GM19324 (cell line): ENCODE data around the gene NUAK1.

Source experiments
- ATAC-seq: cut with Tn5 transposase; IDR thresholded peaks from one replicate; pipeline ENCODE4 v1.9.1; 2021; ENCODE audit warnings: mild to moderate bottlenecking, moderate library complexity; ENCODE audit not compliant: unreplicated experiment, low FRiP score

The NUAK1 gene

DNA sequence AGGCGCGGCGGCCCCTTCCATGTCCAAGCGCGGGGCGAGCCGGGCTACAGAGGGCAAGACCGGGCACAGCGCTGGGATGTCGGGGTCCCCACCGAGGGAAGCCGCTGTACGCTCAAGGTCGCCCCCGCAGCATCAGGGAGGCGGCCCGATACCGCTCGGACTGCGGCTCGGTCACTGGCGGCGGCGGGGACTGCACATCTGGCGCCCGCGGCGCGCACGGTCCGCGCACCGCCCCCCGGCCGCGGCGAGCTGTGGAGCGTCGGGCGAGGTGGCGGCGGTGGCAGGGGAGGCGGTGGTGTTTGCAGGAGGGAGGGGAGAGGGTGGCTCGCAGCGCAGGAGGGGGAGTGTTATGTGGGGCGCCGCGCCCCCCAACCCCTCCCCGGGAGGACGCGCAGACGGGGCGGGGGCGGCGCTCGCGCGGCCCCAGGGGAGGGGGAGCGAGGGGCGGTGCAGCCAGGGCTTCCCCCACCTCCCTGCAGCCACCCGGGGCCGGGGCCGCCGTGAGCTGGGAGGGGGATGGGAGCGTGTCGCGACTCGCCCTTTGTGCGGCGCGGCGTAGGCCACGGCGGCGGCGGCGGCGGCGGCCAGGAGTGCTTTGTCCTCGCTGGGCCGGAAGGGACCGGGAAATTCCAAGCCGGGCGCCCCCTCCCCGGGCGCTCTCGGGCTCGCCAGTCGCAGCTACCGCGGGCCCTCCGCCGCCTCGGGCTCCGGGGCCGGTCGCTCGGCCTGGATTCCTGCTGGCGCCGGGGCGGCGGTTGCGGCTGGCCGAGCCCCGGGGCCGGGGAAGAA is at the start of gene NUAK1:
NUAK1 (minus strand) TSS at position 322 of the 789 bp plus-strand sequence; CDS start at position 21, 301 bp downstream.
- ATAC-seq: no peak

DNA sequence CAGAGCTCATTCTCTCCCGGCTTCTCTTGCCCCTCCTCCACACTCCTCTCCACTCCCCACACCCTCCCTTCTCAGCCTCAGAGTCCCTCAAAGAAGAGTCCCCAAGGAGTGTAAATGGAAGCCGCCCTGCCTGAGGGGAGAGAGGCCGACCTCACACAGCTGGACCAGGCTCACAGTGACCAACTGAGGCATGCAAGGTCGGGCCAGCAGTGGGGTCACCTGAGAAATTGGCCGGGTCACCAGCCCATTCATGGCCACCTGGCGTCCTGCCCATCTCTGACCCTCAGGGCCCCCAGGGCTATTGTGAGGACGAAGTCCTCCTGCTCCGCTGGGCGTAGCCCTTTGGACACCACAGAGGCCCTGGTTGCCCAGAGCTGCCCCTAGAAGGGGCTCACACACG is 49.5 kb upstream of the NUAK1 start:
- ATAC-seq: no peak

DNA sequence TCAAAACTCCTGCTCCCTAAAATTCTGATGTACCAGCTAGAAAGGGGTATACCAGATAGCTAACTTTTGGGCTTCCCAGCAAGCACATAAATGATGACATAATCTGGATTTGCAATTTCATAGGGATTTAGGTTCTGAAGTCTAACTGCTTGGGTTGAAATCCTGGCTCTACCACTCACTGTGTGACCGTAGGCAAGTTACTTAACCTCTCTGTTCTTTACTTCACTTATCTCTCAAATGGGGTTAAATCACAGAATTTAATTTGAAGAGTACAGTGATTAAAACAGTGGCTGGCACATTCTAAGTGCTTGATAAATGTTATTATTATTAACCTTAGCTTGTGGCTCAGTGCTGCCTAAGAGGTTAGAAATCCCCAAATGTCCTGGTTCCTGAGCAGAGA is 49.1 kb upstream of the NUAK1 start:
- ATAC-seq: no peak

DNA sequence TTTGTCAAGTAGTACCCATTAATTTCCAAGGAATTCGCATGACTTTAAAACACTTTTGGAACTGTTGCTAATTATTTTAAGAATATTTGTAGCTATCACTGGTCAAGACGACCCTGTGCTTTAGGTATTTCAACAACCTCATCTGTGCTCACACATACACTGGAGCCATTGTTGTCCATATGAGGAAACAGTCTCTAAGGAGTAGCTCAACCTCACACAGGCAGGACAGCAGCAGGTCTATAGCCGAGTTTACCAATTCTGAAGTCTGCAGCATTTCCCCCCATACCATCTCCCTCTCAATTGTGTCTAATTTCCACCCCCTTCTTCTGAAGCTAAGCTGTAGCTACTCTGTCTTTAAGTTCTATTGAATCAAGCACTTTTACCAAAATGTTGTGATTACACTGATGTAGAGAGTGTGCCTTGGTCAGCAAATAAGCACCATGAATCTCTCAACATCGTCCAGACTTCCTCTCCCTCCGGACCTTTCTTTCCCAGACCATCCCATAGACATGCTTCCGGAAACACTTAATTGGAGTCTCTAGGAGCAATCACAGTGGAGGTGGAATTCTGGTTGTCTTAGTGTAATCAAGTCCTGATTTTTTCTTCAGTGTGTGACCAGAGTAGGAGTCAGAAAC is 48.5 kb upstream of the NUAK1 start:
- no peak for ATAC-seq

DNA sequence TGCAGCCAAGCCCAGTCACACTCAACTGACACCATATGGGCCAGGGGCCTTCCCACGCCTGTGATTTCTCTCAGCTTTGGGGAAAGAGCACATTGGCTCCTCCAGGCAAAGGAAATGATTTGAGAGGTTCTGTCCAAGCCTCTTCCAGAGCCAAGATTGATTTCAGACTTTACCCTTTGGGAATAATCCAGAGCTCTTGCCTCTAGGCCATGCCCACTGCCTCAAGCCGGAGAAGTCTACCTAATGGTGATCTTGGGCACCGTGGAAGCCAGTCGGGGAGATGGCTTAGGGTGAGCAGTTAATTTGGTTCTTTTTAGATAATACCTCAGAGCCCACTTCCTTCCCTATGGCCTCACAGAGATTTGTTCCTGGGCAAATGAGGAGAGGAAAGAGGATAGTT is 45.0 kb upstream of the NUAK1 start:
- ATAC-seq: no peak

DNA sequence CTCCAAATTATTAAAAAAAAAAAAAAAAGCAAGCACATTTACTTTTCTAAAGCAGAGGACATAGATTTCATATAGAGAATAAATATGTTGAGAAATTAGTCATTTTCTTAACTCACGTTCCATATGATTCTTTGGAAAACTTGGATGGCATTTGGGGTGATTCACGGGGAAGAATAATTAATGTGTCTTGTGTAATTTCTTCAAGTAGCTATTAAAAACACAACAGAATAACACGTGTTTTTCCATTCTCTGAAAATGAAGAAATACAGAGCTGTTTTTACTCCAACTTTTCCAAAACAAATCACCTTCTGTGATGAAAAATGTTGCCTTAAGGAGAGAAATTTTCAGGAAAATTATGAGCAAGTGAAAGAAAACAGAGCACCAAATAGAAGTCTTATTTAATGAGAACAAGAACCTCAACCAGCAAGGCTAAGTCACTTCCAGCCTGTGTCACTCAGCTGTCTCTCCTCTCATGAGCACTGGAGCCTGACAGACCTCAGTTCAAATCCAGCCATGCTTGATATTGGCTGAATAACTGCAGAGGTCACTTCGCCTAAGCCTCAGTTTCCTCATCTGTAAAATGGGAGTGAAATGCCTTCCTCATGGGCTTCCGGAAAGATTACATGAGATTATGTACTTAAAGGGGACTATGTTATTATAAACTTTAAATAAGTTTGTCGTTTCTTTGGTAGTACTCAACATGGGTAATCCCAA is 42.8 kb upstream of the NUAK1 start:
- no peak for ATAC-seq

DNA sequence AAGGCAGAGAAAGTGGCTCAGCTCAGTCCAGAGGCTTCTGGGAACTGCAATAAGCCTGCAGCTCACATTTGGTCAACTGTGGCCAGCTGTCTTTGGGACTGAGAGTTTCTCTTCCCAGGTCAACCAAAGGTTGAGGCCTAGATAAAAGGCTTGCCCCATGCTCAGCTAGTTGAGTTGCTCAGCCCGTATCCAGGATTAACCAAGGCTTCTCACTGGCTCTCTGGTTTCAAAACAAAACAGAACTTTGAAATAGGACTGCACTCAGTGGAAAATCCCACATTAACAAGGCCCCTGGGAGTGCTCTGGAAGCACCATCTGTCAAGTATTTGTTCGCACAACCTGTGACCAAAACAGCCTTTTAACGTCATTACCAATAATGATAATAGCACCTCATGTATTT is 40.3 kb upstream of the NUAK1 start:
- no peak for ATAC-seq

DNA sequence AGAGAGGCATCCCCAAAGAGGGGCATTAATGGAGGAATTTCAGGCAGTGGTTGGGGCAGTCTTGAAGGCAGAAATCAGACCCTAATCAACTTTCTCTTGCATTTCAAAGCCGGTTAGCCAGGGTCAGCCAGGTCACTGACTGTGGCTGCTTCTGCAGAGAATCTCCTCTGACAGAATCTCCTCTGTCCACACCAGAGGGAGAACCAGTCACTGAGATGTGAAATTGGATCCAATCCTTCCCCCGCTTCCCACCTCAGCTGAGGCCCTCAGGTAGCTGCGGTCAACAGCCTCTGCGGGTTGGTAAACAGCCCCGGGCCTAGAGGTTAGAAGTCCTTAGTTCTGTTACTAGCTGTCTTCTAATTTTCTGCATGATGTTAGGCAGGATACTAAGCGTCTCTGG is 39.8 kb upstream of the NUAK1 start:
- no peak for ATAC-seq

DNA sequence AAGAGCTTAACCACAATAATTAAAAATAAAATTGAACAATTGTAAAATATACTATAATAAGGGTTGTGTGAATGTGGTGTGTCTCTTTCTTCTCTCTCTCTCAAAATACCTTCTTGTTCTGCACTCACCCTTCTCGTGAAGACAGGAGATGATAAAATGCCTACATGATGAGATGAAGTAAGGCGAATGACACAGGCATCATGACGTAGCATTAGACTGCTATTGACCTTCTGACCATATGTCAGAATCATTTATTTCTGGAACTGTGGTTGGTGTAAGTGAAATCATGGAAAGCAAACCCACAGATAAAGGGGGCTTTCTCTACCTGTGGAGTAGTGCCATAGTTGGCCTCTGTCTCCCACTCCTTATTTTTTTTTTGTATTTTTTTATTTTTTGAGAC is 37.8 kb upstream of the NUAK1 start:
- ATAC-seq: no peak

DNA sequence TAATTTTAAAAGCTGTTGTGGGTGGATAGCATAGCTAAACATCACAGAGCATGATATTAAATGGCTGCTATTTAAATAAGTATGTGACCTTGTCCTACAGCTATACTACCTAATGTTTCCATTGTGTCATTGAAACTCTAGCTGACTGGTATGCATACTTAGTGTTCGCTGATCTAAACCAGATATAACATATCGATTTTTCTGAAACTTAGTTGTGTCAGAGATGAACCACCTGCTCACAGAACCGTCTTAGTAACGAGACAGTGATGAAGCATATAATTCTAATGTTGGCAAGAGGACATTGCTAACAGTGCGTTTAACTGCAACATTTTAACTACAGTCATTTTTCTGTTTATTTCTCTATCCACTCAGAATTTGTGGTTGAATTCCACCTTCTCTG is 36.1 kb upstream of the NUAK1 start:
- ATAC-seq: no peak

DNA sequence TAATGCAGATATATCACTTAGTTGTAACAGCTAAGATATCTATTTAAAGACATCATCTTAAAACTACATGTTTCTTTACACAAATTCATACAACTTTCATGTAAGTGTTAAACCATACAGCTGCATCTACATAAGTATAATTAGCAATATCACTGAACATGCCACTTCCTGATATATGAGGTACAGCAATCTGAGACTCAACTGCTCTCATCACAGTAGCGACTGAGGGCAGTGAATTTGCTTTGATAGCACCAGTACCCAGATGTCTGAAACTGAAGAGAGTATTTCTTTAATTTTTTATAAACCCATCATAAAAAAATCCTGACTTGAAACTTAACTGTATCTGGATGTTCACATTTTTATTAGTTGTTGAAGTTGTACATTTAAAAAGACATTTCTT is 34.7 kb upstream of the NUAK1 start:
- ATAC-seq: no peak

DNA sequence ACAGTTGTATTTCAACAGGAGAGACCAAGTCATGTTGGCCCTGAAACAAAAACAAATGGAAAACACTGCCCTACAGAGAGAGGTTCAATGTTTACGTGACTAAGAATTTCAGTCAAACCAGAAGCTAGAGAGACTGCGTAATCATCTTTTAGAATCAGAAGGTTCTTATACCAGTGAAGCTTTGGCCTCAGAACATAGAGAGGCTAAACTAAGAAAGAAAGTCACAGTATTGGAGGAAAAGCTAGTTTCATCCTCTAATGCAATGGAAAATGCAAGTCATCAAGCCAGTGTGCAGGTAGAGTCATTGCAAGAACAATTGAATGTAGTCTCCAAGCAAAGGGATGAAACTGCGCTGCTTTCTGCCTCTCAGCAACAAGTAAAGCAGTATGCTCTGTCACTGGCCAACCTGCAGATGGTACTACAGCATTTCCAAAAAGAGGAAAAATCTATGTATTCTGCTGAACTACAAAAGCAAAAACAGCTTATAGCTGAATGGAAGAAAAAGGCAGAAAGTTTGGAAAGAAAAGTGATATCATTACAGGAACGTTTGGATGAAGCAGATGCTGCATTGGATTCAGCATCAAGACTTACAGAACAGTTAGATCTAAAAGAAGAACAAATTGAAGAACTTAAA is 32.5 kb upstream of the NUAK1 start:
- no peak for ATAC-seq

DNA sequence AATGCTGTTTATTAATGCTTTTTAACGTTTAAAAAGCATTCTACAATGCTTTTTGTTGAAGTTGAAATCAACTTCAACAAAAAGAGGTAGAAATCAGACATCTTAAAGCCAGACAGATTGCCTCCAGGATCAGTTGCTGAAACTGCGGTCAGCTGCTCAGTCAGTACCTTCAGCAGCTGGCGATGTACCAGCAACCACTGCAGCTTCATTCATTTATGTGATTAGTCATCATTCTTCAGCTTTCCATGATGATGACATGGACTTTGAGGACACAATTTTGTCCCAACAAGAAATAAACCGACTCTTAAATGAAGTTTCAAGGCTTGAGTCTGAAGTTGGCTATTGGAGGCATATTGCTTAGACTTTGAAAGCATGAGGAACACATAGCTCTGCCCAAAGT is 31.5 kb upstream of the NUAK1 start:
- ATAC-seq: no peak

DNA sequence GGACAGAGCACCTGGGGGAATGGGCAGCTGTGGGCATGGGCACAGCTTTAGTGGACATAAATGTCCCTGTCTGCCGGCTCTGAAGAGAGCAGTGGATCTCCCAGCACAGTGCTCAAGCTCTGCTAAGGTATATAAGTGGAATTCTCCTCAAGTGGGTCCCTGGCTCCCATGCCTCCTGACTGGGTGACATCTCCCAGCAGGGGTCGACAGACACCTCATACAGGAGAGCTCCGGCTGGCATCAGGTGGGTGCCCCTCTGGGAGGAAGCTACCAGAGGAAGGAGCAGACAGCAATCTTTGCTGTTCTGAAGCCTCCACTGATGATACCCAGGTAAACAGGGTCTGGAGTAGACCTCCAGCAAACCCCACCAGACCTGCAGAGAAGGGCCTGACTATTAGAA is 25.0 kb upstream of the NUAK1 start:
- ATAC-seq: no peak

DNA sequence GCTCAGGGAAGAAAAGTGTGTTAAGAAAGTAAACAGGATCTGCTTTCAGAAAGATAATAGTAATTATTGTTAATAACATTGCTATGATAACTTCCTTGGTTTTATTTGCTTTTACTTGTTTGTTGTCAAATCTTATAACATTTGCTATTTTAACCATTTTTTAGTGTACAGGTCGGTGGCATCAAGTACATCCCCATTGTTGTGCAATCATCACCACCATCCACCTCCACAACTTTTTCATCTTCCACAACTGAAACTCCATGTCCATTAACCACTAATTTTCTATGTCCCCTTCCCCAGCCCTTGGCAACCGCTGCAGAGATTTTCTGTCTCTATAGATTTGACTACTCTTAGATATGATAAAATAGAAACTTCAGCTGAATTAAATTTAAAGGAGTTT is 22.7 kb upstream of the NUAK1 start:
- no peak for ATAC-seq

DNA sequence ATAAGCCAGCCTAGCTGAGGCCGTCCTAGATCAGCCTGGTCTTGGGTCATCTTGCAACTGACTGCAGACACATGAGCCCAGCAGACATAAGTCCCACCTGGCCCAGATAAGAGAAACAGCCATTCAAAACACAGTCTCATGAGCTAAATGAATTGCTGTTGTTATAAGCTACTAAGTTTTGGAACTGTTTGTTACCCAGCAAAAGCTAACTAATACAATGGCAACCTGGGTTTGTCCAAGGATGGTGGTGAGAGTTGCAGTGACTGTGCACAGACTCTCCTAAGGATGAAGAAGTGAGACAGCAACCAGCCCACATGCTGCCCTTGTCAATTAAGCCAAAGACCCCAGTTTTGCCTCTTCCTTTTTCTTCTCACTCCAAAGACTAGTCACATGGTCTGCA is 22.2 kb upstream of the NUAK1 start:
- no peak for ATAC-seq

DNA sequence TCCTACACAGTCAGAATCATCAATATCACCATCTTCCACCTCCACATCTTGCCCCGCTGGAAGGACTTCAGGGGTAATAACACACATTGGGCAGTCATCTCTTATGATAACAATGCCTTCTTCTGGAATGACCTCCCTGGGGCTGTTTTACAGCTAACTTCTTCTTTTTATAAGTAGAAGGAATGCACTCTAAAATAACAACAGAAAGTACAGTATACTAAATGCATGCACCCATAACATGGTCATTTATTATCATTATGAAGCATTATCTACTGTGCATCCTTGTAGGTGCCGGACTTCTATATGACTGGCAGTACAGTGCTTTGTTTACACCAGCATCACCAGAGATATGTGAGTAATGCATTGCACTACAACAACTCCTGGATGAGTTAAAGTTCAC is 19.0 kb upstream of the NUAK1 start:
- ATAC-seq: no peak

DNA sequence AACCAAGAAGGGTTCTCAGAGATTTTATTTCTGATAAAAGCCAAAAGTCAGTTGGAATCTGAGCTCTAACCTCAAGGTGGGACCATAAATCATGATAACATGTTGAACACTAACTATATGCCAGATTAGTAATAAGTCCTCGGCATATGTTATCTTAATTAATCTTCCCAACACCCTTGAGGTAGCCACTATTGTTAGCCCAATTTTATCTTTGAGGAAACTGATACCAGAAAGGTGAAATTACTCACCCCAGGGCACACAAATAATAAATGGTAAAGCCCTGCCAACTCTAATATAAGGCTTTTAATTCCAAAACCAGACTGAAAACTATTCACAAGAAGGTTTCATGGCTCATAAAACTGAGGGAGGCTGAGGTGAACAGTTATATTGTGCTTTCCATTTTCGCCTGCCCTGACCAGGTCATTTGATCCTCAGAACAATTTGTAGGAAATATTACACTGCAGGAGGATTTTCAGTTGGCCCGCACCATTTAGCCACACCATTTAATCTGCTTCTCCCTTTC is 16.1 kb upstream of the NUAK1 start:
- no peak for ATAC-seq

DNA sequence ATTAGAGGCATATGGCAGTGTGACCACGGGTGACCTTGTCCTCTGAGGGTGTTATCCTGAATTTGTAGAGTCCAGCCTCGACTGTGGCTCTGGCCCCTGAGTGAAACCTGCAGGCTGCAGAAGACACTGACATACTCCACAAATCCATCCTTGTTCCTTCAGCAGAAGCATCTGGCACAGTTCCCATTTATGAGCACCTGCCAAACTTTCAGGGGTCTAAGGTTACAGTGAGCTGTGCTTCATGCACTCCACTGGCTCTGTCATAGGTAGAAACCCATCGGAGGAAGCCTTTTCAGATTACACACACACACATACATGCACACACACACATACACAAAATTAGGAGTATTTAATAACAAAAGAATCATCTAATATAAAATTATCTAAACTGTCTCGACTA is 13.6 kb upstream of the NUAK1 start:
- ATAC-seq: no peak

DNA sequence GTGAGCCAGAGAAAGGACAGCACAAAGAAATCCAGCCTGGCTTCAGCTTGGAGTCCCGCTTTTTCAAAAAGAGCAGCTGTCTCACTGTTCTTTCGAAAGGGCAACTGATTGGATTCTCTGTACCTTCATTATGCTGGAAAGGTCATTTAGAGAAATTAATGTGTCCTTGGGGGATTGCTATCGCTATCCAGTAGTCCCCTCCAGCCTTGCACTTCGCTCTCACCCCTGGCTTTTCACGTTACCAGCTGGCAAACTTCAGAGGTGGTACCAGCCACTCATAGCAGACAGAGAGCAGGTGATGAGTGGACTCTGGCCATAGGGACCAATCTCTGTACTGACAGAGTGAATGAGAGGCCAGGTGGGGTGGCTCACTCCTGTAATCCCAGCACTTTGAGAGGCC is 11.8 kb upstream of the NUAK1 start:
- no peak for ATAC-seq
